Esophagus squamous epithelium (tissue), 4 donors: ENCODE measurements around the gene CMTM6.

Source experiments
- POLR2A ChIP-seq, 4 donors: fragments of 450-650 bp; IDR thresholded peaks; one replicate each; pipeline ENCODE4 v1.6.1; 2017; ENCODE audit warnings: antibody characterized with exemption in 4 of 4, mild to moderate bottlenecking in 4 of 4, moderate library complexity in 3 of 4
- TF ChIP-seq, protein P1 (sequence below), 6 experiments: fragments of 450-650 bp in 4 of 6; fragments of 200-600 bp in 2 of 6; sonication (generic) in 2 of 6; IDR thresholded peaks; one replicate each; pipeline ENCODE4 v1.5.1; 2016 to 2019; ENCODE audit warnings: antibody characterized with exemption in 6 of 6, mild to moderate bottlenecking in 4 of 6, moderate library complexity in 4 of 6

DNA sequence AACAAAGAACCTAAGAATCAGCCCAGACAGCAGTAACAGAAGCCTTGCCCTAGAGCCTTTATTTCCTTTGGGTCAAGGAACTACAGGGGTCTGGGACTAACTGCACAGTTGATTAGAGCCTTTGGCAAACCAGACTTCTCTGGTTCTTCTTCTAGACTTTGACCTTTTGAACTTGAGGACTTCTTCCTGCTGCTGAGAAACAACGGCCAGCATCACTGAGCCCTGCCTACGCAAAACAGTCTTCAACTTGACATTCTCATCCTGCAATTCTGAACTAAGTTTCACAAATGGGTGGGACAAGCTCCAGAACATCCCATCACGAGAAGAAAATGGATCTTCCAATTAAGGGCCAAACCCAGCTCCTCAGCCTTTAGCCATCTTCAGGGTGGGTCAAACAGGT lies 31.4 kb downstream of the CMTM6 start:
- TF ChIP-seq, protein P1, sequence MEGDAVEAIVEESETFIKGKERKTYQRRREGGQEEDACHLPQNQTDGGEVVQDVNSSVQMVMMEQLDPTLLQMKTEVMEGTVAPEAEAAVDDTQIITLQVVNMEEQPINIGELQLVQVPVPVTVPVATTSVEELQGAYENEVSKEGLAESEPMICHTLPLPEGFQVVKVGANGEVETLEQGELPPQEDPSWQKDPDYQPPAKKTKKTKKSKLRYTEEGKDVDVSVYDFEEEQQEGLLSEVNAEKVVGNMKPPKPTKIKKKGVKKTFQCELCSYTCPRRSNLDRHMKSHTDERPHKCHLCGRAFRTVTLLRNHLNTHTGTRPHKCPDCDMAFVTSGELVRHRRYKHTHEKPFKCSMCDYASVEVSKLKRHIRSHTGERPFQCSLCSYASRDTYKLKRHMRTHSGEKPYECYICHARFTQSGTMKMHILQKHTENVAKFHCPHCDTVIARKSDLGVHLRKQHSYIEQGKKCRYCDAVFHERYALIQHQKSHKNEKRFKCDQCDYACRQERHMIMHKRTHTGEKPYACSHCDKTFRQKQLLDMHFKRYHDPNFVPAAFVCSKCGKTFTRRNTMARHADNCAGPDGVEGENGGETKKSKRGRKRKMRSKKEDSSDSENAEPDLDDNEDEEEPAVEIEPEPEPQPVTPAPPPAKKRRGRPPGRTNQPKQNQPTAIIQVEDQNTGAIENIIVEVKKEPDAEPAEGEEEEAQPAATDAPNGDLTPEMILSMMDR (IDR thresholded peaks at IDR 0.05): no peak
- no peak for TF ChIP-seq POLR2A (IDR thresholded peaks at IDR 0.05)
